ENCODE measurements around the gene MAML2. TPM values are rescaled to one million over a fixed set of nuclear protein-coding genes. Genes with fewer than 3 reads are reported as not detected.

The MAML2 gene
- total RNA-seq, 1 experiment from 2014 or later, result 2.7 TPM

DNA sequence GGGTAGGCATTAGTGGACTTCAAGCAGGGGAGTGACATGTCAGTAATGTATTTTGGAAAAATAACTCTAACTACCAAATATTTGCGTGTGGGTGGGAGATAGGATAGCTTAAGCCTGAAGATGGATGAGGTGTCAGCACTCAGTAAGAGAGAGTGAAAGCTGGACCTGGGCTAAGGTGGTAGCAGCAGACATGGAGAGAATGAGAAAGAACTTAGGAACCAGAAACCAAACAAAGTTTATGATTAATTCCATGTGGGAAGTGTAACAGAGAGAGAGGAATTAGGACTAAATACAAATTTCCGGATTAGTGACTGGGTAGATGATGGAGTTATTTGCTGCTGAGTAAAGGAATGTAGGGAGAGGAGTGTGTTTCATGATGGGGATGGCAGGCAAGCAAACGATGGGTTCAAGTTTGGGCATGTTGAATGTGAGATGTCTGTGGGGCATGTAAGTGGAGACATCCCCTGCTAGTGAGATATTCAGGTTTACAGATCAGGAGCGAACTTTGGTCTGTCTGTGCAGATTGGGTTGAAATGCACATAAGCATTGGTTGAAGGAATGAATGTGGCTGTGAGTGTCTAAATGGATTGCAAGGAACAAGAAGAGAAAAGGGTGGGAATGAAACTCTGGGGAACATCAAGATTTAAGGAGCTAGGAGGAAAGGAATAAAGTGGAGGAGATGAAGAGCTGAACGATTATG lies 233.5 kb downstream of the MAML2 start:
- no peak overlapping the region for H3K27ac Mint-ChIP-seq
- H3K4ac ChIP-seq (ENCODE audit: low read depth, low read length), result no peak overlapping the region
- H3K9me3 Mint-ChIP-seq, result no peaks in the 10 kb centered on the region
- peaks cover 8% of the 10 kb centered on the region for H3K4me1 ChIP-seq (ENCODE audit: insufficient read depth, low read length)
- no CpG with 5 or more reads among the region's 5 CpGs for WGBS (ENCODE audit: extremely low coverage, insufficient read length, low lambda C conversion rate)
- H2AK5ac ChIP-seq (ENCODE audit: insufficient read length, low read length), result no peak overlapping the region
- H4K20me1 ChIP-seq (ENCODE audit: control insufficient read depth, insufficient read depth, insufficient read length), result no peaks in the 10 kb centered on the region
- H4K5ac ChIP-seq (ENCODE audit: insufficient read length, low read depth, low read length), result no peak overlapping the region
- H2BK12ac ChIP-seq (ENCODE audit: insufficient read length, low read depth, low read length), result no peak overlapping the region
- H3K9me3 ChIP-seq (ENCODE audit: control insufficient read depth, low read depth, low read length), result no peaks in the 10 kb centered on the region
- no peaks in the 10 kb centered on the region for H3K79me1 ChIP-seq (ENCODE audit: insufficient read depth, low read depth, low read length, poor library complexity, severe bottlenecking)
- H2BK15ac ChIP-seq (ENCODE audit: low read depth, low read length), result no peak overlapping the region
- no peak overlapping the region for H2BK20ac ChIP-seq (ENCODE audit: low read depth, low read length, poor library complexity, severe bottlenecking)
- no peaks in the 10 kb centered on the region for H3K79me2 ChIP-seq (ENCODE audit: insufficient read depth, low read length)
- H3K4me3 Mint-ChIP-seq, result no peak overlapping the region
- no peak overlapping the region for H2AFZ ChIP-seq (ENCODE audit: low read length)
- H3K14ac ChIP-seq (ENCODE audit: insufficient read depth, low read length), result no peak overlapping the region
- TF ChIP-seq, protein P1, sequence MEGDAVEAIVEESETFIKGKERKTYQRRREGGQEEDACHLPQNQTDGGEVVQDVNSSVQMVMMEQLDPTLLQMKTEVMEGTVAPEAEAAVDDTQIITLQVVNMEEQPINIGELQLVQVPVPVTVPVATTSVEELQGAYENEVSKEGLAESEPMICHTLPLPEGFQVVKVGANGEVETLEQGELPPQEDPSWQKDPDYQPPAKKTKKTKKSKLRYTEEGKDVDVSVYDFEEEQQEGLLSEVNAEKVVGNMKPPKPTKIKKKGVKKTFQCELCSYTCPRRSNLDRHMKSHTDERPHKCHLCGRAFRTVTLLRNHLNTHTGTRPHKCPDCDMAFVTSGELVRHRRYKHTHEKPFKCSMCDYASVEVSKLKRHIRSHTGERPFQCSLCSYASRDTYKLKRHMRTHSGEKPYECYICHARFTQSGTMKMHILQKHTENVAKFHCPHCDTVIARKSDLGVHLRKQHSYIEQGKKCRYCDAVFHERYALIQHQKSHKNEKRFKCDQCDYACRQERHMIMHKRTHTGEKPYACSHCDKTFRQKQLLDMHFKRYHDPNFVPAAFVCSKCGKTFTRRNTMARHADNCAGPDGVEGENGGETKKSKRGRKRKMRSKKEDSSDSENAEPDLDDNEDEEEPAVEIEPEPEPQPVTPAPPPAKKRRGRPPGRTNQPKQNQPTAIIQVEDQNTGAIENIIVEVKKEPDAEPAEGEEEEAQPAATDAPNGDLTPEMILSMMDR (conservative IDR thresholded peaks at IDR 0.05), result no peak
- no peak overlapping the region for H3T11ph ChIP-seq (ENCODE audit: low read length)
- peaks cover 24 to 28% of the 10 kb centered on the region in 2 experiments for H3K4me1 Mint-ChIP-seq
- H3K18ac ChIP-seq (ENCODE audit: insufficient read length, low read depth, low read length), result no peak overlapping the region
- H2BK5ac ChIP-seq (ENCODE audit: insufficient read length, low read length), result no peak overlapping the region
- no peaks in the 10 kb centered on the region for H3K27me3 ChIP-seq (ENCODE audit: insufficient read depth, low read length)
- H3K27me3 Mint-ChIP-seq (ENCODE audit: low read depth), result no peaks in the 10 kb centered on the region
- H3K23ac ChIP-seq (ENCODE audit: insufficient read length, low read depth, low read length), result no peak overlapping the region
- no peaks in the 10 kb centered on the region for H3K23me2 ChIP-seq (ENCODE audit: insufficient read length, low read depth, low read length, poor library complexity, severe bottlenecking)
- no peak overlapping the region for H4K91ac ChIP-seq (ENCODE audit: insufficient read length, low read depth, low read length)
- H3K9ac ChIP-seq (ENCODE audit: extremely low read depth, insufficient read length, low read length), result no peak overlapping the region
- H3K27ac ChIP-seq (ENCODE audit: insufficient read length, low read depth, low read length), result no peak overlapping the region
- H3K4me2 ChIP-seq (ENCODE audit: insufficient read depth, insufficient read length, low read length), result no peak overlapping the region
- no peak for DNase-seq
- no peaks in the 10 kb centered on the region for H3K36me3 Mint-ChIP-seq (ENCODE audit: insufficient read depth in 1 of 3, low read depth in 3 of 3)
- no peak overlapping the region for H2BK120ac ChIP-seq (ENCODE audit: low read depth, low read length, poor library complexity, severe bottlenecking)
- H4K8ac ChIP-seq (replicated peaks; ENCODE audit: insufficient read length, low read depth, low read length), result no peak overlapping the region
- no peak overlapping the region for H3K56ac ChIP-seq (ENCODE audit: insufficient read length, low read depth, low read length)
